HG03196 (cell line): ENCODE results near the gene SIX4.

Experiments used
- ATAC-seq: cut with Tn5 transposase; IDR thresholded peaks from one replicate; pipeline ENCODE4 v1.9.1; 2021; ENCODE audit not compliant: unreplicated experiment

The SIX4 gene

DNA sequence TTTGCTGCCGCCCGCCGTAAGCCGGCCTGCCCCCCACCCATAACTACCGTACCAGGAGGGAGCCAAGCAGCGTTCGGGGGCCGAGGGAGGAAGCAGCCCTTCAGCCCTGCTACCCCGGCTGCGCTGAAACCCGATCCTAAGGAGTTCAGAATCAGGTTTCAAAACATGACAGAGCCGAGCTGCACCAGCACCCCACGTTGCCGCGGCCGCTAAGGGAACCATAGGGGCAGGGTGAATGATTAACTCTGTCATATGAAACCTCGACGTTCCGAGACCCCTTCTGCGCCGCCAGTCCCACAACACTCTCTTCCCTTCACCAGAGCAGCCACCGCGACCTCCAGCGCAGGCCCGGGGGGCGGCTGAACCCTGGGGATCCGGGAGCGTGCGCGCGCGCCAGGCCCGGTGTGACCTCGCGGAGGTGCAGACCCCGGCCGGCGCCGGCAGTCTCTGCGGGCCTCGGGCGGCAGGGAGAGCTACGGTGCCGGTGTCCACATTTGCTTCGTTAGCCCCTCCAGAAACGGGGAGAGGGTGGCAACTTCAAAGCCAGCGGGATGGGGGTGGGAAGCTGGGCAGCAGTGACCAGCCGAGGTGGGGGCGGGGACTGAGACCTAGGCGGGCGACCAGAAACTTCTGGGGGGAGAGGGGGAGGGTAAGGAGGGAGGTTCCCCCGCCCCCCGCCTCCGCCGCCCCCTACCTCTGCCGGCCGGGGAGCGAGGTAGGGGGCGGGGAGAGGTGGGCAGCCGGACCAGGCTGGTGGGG lies 1.6 kb downstream of the SIX4 start:
- ATAC-seq, result no peak

- ATAC-seq, result no peak
These were observed 2.1 kb downstream of the SIX4 start for GRCh38 chr14:60722107-60722356.

- ATAC-seq, result no peak
These were observed 2.6 kb downstream of the SIX4 start for GRCh38 chr14:60721326-60722106.

GRCh38 chr14:60720962-60721325 lies 3.2 kb downstream of the SIX4 start:
- ATAC-seq, result no peak

DNA sequence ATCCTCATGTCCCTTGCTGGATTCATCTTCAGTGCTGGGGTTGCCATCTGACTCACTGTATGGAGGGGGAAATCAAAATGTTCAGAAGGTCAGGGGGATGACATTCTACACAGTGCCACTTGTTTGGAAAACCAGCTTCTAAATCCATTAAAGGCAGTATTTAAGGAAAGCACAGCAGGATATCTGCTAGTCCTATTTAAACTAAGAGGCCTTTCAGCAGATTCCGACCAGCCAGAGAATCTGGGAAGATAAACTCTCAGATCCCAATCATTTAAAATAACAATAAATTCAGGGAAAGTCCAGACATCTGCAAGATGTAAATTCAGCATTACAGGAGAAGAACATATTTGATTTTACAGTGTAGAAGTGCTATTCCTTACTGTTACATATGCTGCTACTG lies 3.8 kb downstream of the SIX4 start:
- no peak for ATAC-seq

DNA sequence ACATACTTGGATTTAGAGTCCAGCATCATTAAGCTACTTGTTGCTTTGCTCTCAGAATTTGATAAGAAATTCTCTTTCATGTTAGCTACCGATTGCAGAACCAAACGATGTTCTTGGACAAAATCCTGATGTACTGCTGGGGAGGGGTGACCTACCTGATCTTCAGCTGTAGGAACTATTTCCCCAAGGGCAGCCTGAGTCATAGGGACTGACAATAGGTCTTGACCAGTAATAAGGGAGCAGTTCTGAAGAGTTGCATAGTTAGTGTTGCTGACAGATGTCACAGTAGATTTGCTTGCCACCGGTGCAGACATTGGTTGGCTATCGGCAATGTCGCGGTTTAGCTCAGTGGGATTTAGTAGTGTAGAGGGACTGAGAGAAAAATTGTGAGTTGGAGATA lies 10.6 kb downstream of the SIX4 start:
- no peak for ATAC-seq

GRCh38 chr14:60710494-60710893 lies 13.7 kb downstream of the SIX4 start:
- no peak for ATAC-seq

DNA sequence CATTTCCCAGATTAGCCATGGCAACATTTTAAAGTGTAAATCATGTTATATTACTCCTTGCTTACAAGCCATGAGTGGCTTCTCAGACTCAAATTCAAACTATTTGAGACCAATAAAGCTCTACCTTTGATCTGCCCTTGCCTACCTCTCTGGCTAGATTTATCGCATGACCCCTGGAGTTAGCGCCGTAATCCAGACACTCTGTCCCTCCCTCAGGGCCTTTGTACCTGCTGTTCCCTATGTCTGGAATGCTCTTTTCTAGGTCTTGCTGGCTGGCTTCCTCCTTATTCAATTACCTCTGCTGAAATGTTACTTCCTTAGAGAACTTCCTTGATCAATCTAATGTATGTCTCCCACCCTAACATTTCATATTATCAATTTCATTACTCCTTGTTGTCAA lies 16.3 kb downstream of the SIX4 start:
- no peak for ATAC-seq

DNA sequence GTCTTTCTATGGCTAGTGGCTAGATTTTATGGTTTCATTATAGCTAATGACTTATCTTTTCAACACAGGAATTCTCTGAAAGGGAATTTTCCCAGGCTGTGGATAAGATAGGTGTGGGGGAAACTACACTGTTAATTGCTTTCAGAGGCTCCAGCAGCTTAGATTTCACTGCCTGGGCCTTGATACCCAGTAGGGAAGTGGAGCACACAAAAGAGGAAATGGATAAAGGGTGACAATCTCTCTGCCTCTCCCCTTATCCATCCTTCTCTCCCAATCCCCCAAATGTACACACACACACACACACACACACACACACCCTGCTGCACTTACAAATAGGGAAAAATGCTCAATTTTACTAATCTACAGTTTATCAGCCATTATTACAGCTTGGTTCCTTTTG lies 19.1 kb downstream of the SIX4 start:
- no peak for ATAC-seq

DNA sequence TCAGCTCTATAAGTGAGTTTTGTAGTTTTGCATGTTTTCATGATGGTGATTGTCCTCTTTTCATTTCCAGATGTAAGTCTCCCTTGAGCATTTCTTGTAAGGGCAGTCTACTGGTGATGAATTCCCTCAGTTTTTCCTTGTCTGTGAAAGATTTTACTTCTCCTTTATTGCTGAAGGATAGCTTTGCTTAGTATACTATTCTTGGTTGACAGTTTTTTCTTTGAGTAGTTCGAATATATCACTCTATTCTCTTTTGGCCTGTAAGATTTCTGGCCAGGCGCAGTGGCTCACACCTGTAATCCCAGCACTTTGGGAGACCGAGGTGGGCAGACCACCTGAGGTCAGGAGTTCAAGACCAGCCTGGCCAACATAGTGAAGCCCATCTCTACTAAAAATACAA lies 23.6 kb downstream of the SIX4 start:
- ATAC-seq, result no peak

- no peak for ATAC-seq
These were observed 28.8 kb downstream of the SIX4 start for GRCh38 chr14:60695327-60695726.

DNA sequence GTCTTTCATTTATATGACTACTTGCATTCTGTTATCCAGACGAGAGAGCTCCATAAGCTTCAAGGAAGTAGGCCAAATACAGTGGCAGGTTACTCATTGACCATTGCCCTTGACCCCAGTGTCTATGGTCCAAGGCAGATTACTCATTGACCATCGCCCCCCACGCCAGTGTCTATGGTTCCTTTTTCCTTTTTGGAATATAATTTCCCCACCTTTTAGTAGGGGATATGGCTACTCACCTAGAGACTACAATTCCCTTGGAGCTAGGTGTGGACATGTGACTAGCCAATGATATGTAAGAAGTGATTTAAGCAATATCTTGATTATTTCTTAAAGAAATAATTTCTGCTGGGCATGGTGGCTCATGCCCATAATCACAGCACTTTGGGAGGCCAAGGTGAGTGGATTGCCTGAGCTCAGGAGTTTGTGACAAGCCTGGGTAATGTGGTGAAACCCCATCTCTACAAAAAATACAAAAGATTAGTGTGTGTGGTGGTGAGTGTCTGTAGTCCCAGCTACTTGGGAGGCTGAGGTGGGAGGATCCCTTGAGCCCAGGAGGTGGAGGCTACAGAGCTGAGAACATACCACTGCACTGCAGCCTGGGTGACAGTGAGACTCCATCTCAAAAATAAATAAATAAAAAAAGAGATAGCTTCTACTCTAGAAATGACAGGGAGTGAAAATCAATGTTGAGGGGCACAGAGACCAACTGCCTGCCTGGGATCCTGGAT lies 32.6 kb downstream of the SIX4 start:
- no peak for ATAC-seq

DNA sequence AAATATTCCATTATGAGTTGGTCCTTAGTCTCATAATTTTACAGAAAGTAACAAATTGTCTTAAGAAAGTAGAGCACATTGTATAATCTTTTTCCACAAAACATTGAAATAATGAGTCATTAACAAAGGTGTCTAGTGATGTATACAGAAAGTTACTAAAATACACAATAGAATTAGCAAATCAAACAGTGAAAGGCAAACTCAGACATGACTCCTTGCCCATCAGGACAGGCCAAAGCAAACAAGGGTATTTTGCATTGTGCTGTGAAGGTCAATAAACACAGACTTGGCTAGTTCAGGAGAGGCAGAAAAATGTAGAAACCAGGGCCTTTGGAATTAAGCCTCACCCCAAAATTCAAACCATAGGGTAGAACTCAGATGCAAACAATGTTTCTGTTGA lies 37.3 kb downstream of the SIX4 start:
- ATAC-seq, result no peak

DNA sequence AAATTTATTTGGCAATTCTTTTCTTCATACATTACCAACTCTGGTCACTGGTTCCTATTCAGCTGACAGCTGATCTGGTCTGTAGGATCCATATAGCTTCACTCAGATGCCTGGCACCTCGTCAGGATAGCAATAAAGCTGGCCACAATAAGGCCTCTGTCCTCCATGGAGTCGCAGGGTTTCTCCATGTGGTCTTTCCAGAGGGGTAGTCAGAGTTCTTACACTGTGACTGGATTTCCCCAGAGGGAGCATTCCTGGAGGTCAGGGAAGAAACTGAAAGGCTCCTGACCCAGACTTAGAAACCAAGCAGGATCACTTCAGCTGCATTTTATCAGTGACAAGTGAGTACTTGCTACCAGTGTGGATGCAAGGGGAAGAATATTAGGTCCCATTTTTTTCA lies 39.9 kb downstream of the SIX4 start:
- no peak for ATAC-seq

- ATAC-seq, result no peak
These were observed 42.9 kb downstream of the SIX4 start for GRCh38 chr14:60681271-60681670.

DNA sequence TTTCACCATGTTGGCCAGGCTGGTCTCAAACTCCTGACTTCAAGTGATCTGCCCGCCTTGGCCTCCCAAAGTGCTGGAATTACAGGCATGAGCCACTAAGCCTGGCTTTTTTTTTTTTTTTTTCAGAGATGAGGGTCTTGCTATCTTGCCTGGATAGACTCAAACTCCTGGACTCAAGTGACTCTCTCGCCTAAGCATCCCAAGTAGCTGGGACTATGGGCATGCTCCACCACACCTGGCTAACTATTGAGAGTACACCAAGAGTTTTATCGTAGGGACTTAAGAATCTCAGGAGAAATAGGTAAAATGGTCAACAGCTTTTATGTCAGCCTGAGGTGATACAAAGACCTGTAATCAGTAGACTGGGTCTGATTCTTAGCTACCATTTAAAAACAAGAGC lies 43.6 kb downstream of the SIX4 start:
- ATAC-seq, result no peak

- ATAC-seq, result no peak
These were observed 44.4 kb downstream of the SIX4 start for GRCh38 chr14:60679566-60680258.

- no peak for ATAC-seq
These were observed 46.5 kb downstream of the SIX4 start for GRCh38 chr14:60677701-60678100.

DNA sequence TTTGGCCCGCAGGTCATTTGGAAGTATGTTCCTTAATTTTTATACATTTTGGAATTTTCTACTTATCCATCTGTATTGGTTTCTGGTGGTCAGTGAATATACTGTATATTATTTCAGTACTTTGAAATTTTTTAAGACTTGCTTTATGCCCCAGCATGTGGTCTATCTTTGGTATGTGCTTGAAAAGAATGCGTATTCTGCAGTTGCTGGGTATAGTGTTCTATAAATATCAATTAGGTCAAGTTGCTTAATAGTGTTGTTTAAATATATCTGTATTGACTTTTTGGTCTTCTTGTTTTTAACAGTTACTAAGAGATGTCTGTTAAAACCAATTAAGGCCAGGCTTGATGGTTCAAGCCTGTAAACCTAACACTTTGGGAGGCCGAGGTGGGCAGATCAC lies 53.2 kb downstream of the SIX4 start:
- no peak for ATAC-seq

GRCh38 chr14:60668431-60669112 lies 55.6 kb downstream of the SIX4 start:
- no peak for ATAC-seq

GRCh38 chr14:60665177-60665550 lies 59.0 kb downstream of the SIX4 start:
- no peak for ATAC-seq
